ENCODE data around the gene MAFB. TPM values are rescaled to one million over a fixed set of nuclear protein-coding genes. Genes with fewer than 3 reads are reported as not detected.

MAFB gene
- polyA plus RNA-seq, 1 of the 3 experiments (the other 2 are of a cell fraction): 0.08 TPM

- WGBS (ENCODE audit: low lambda C conversion rate): 77% methylated on average over 12 of the region's 12 CpGs
Measured at GRCh38 chr20:40718214-40718977, 29.4 kb upstream of the MAFB start.

GRCh38 chr20:40717343-40717865 is 28.4 kb upstream of the MAFB start:
- WGBS (ENCODE audit: low lambda C conversion rate): 41% methylated on average over 13 of the region's 13 CpGs
- peak; percentile 50 for DNase-seq
- CTCF ChIA-PET: interaction anchor here (1.2 to 1.7 kb wide), 3 partner anchors 9 to 245 kb away, joined by 4 to 9 read pairs (median 4); no protein-coding TSS in a partner anchor
- no peak overlapping the region for H3K4me3 ChIP-seq (ENCODE audit: low read depth in 2 of 2, low read length in 1 of 2)
- H3K4me2 ChIP-seq: no peak overlapping the region
- no peak overlapping the region for H3K27ac ChIP-seq (ENCODE audit: low read depth in 2 of 2, low read length in 1 of 2)
- H3K27me3 ChIP-seq (ENCODE audit: insufficient read depth): no peaks in the 10 kb centered on the region; the same call in 1 of the 2 replicates
- H3K9me2 ChIP-seq: no peaks in the 10 kb centered on the region
- no peaks in the 10 kb centered on the region for H3K9me3 ChIP-seq
- H3K4me1 ChIP-seq (ENCODE audit: control insufficient read depth in 1 of 2, insufficient read depth in 2 of 2, low read depth in 1 of 2, low read length in 1 of 2): peaks cover 0 to 11% of the 10 kb centered on the region in 2 experiments; a peak in 1 of 4 replicates
- no peak for TF ChIP-seq GATA2 (CRISPR knock-in tag; IDR thresholded peaks at IDR 0.05)
- no peak for TF ChIP-seq CHD2 (IDR thresholded peaks at IDR 0.05; ENCODE audit: low read length, partially characterized antibody)
- TF ChIP-seq, protein P1, sequence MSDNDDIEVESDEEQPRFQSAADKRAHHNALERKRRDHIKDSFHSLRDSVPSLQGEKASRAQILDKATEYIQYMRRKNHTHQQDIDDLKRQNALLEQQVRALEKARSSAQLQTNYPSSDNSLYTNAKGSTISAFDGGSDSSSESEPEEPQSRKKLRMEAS (IDR thresholded peaks at IDR 0.05; ENCODE audit: low read depth): no peak
- TF ChIP-seq SMC3 (IDR thresholded peaks at IDR 0.05; ENCODE audit: low read depth, low read length): no peak
- TF ChIP-seq, protein P2, sequence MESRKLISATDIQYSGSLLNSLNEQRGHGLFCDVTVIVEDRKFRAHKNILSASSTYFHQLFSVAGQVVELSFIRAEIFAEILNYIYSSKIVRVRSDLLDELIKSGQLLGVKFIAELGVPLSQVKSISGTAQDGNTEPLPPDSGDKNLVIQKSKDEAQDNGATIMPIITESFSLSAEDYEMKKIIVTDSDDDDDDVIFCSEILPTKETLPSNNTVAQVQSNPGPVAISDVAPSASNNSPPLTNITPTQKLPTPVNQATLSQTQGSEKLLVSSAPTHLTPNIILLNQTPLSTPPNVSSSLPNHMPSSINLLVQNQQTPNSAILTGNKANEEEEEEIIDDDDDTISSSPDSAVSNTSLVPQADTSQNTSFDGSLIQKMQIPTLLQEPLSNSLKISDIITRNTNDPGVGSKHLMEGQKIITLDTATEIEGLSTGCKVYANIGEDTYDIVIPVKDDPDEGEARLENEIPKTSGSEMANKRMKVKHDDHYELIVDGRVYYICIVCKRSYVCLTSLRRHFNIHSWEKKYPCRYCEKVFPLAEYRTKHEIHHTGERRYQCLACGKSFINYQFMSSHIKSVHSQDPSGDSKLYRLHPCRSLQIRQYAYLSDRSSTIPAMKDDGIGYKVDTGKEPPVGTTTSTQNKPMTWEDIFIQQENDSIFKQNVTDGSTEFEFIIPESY (IDR thresholded peaks at IDR 0.05; ENCODE audit: borderline replicate concordance, low read depth): no peak
- no peak for TF ChIP-seq NFIC (IDR thresholded peaks at IDR 0.05; ENCODE audit: borderline replicate concordance)
- no peak for TF ChIP-seq RXRA (IDR thresholded peaks at IDR 0.05; ENCODE audit: borderline replicate concordance, low read depth)
- no peak for TF ChIP-seq EZH2phosphoT487 (IDR thresholded peaks at IDR 0.05; ENCODE audit: borderline replicate concordance, low read depth)
- no peak for TF ChIP-seq YY1 (IDR thresholded peaks at IDR 0.05; ENCODE audit: low read depth)
- TF ChIP-seq TAF1 (IDR thresholded peaks at IDR 0.05; ENCODE audit: borderline replicate concordance, low read depth, low read length): no peak
- TF ChIP-seq EP300 (IDR thresholded peaks at IDR 0.05; ENCODE audit: borderline replicate concordance in 1 of 2, low read depth in 1 of 2, low read length in 1 of 2): no peak
- H4K20me1 ChIP-seq (ENCODE audit: insufficient read depth): no peaks in the 10 kb centered on the region
- no peaks in the 10 kb centered on the region for H3K36me3 ChIP-seq (replicated peaks in 1 of 2; ENCODE audit: control insufficient read depth in 1 of 2, insufficient read depth in 2 of 2, low read length in 1 of 2)
- POLR2A ChIA-PET: no interaction called here
- H2AFZ ChIP-seq (ENCODE audit: low read depth): no peak overlapping the region
- H3F3A ChIP-seq (replicated peaks; ENCODE audit: insufficient read depth): no peaks in the 10 kb centered on the region
- no peak overlapping the region for H3K9ac ChIP-seq
- no peaks in the 10 kb centered on the region for H3K79me2 ChIP-seq (ENCODE audit: insufficient read depth)

More at GRCh38 chr20:40718214-40718977, 29.4 kb upstream of the MAFB start:
- no peak for DNase-seq
- H4K20me1 ChIP-seq (ENCODE audit: insufficient read depth): no peaks in the 10 kb centered on the region
- TF ChIP-seq, protein P1 (IDR thresholded peaks at IDR 0.05; ENCODE audit: low read depth): no peak
- no peak for TF ChIP-seq SIN3A (IDR thresholded peaks at IDR 0.05; ENCODE audit: borderline replicate concordance, low read depth, low read length)
- ChIA-PET CTCF (interaction anchor here (1.1 to 1.7 kb wide), 4 partner anchors 8 to 244 kb away, joined by 3 to 9 read pairs (median 4); no protein-coding TSS in a partner anchor), POLR2A (no interaction called here)
- no peaks in the 10 kb centered on the region for H3K9me2 ChIP-seq
- H3K4me2 ChIP-seq: no peak overlapping the region
- H3F3A ChIP-seq (replicated peaks; ENCODE audit: insufficient read depth): no peaks in the 10 kb centered on the region
- H3K9me3 ChIP-seq: no peaks in the 10 kb centered on the region
- no peak overlapping the region for H3K27ac ChIP-seq (ENCODE audit: low read depth in 2 of 2, low read length in 1 of 2)
- H3K9ac ChIP-seq: no peak overlapping the region
- H3K4me1 ChIP-seq (ENCODE audit: control insufficient read depth in 1 of 2, insufficient read depth in 2 of 2, low read depth in 1 of 2, low read length in 1 of 2): peaks cover 0 to 11% of the 10 kb centered on the region in 2 experiments; a peak in 1 of 4 replicates
- H3K36me3 ChIP-seq (replicated peaks in 1 of 2; ENCODE audit: control insufficient read depth in 1 of 2, insufficient read depth in 2 of 2, low read length in 1 of 2): no peaks in the 10 kb centered on the region
- no peak overlapping the region for H2AFZ ChIP-seq (ENCODE audit: low read depth)
- H3K4me3 ChIP-seq (ENCODE audit: low read depth in 2 of 2, low read length in 1 of 2): no peak overlapping the region
- no peaks in the 10 kb centered on the region; the same call in 1 of the 2 replicates for H3K27me3 ChIP-seq (ENCODE audit: insufficient read depth)
- no peaks in the 10 kb centered on the region for H3K79me2 ChIP-seq (ENCODE audit: insufficient read depth)
